ENCODE measurements around the gene FNIP2.

Gene FNIP2

GRCh38 chr4:158809611-158810486, 41.0 kb downstream of the FNIP2 start:
- Histone ChIP-seq H3K4me1 (ENCODE audit: control insufficient read depth, insufficient read depth, low read length) (peaks cover 48% of the 10 kb centered on the region), H3K9ac (ENCODE audit: low read length) (peak overlapping the region; percentile 67), H3K9me3 (ENCODE audit: control insufficient read depth, low read length) (no peaks in the 10 kb centered on the region), H3K4me3 (ENCODE audit: low read length) (peak overlapping the region; percentile 51), H3K36me3 (ENCODE audit: control insufficient read depth, insufficient read depth, low read length, severe bottlenecking) (no peaks in the 10 kb centered on the region), H3K27me3 (replicated peaks; ENCODE audit: control insufficient read depth, insufficient read depth, low read length) (no peaks in the 10 kb centered on the region)
- peak; percentile 62 for DNase-seq (ENCODE audit: low read depth)

- peak overlapping the region; percentile 51 for H3K4me3 ChIP-seq (ENCODE audit: low read length)
- H3K4me1 ChIP-seq (ENCODE audit: control insufficient read depth, insufficient read depth, low read length), result peaks cover 43% of the 10 kb centered on the region
- no peaks in the 10 kb centered on the region for H3K36me3 ChIP-seq (ENCODE audit: control insufficient read depth, insufficient read depth, low read length, severe bottlenecking)
- H3K9me3 ChIP-seq (ENCODE audit: control insufficient read depth, low read length), result no peaks in the 10 kb centered on the region
- peak; percentile 91 for DNase-seq (ENCODE audit: low read depth)
- H3K27me3 ChIP-seq (replicated peaks; ENCODE audit: control insufficient read depth, insufficient read depth, low read length), result no peaks in the 10 kb centered on the region
- peak overlapping the region; percentile 67 for H3K9ac ChIP-seq (ENCODE audit: low read length)
Observed at GRCh38 chr4:158810487-158811215, 41.8 kb downstream of the FNIP2 start.

GRCh38 chr4:158811216-158811540, 42.4 kb downstream of the FNIP2 start:
- peak overlapping the region; percentile 20 for H3K9ac ChIP-seq (ENCODE audit: low read length)
- no peaks in the 10 kb centered on the region for H3K9me3 ChIP-seq (ENCODE audit: control insufficient read depth, low read length)
- DNase-seq (ENCODE audit: low read depth), result no peak
- peaks cover 40% of the 10 kb centered on the region for H3K4me1 ChIP-seq (ENCODE audit: control insufficient read depth, insufficient read depth, low read length)
- H3K27me3 ChIP-seq (replicated peaks; ENCODE audit: control insufficient read depth, insufficient read depth, low read length), result no peaks in the 10 kb centered on the region
- no peaks in the 10 kb centered on the region for H3K36me3 ChIP-seq (ENCODE audit: control insufficient read depth, insufficient read depth, low read length, severe bottlenecking)
- peak overlapping the region; percentile 8 for H3K4me3 ChIP-seq (ENCODE audit: low read length)

GRCh38 chr4:158811704-158812103, 42.9 kb downstream of the FNIP2 start:
- no peaks in the 10 kb centered on the region for H3K36me3 ChIP-seq (ENCODE audit: control insufficient read depth, insufficient read depth, low read length, severe bottlenecking)
- no peaks in the 10 kb centered on the region for H3K27me3 ChIP-seq (replicated peaks; ENCODE audit: control insufficient read depth, insufficient read depth, low read length)
- no peaks in the 10 kb centered on the region for H3K9me3 ChIP-seq (ENCODE audit: control insufficient read depth, low read length)
- peaks cover 40% of the 10 kb centered on the region for H3K4me1 ChIP-seq (ENCODE audit: control insufficient read depth, insufficient read depth, low read length)
- H3K9ac ChIP-seq (ENCODE audit: low read length), result no peak overlapping the region
- no peak overlapping the region for H3K4me3 ChIP-seq (ENCODE audit: low read length)
- DNase-seq (ENCODE audit: low read depth), result no peak

GRCh38 chr4:158812133-158812532, 43.3 kb downstream of the FNIP2 start:
- Histone ChIP-seq H3K4me1 (ENCODE audit: control insufficient read depth, insufficient read depth, low read length) (peaks cover 40% of the 10 kb centered on the region), H3K9ac (ENCODE audit: low read length) (no peak overlapping the region), H3K9me3 (ENCODE audit: control insufficient read depth, low read length) (no peaks in the 10 kb centered on the region), H3K36me3 (ENCODE audit: control insufficient read depth, insufficient read depth, low read length, severe bottlenecking) (no peaks in the 10 kb centered on the region), H3K27me3 (replicated peaks; ENCODE audit: control insufficient read depth, insufficient read depth, low read length) (no peaks in the 10 kb centered on the region), H3K4me3 (ENCODE audit: low read length) (no peak overlapping the region)
- no peak for DNase-seq (ENCODE audit: low read depth)

- H3K4me1 ChIP-seq (ENCODE audit: control insufficient read depth, insufficient read depth, low read length), result peaks cover 40% of the 10 kb centered on the region
- no peak overlapping the region for H3K9ac ChIP-seq (ENCODE audit: low read length)
- no peak overlapping the region for H3K4me3 ChIP-seq (ENCODE audit: low read length)
- no peaks in the 10 kb centered on the region for H3K27me3 ChIP-seq (replicated peaks; ENCODE audit: control insufficient read depth, insufficient read depth, low read length)
- no peaks in the 10 kb centered on the region for H3K36me3 ChIP-seq (ENCODE audit: control insufficient read depth, insufficient read depth, low read length, severe bottlenecking)
- H3K9me3 ChIP-seq (ENCODE audit: control insufficient read depth, low read length), result no peaks in the 10 kb centered on the region
- no peak for DNase-seq (ENCODE audit: low read depth)
Observed at GRCh38 chr4:158812543-158812942, 43.7 kb downstream of the FNIP2 start.

GRCh38 chr4:158813113-158813512, 44.3 kb downstream of the FNIP2 start:
- Histone ChIP-seq H3K9me3 (ENCODE audit: control insufficient read depth, low read length) (no peaks in the 10 kb centered on the region), H3K4me1 (ENCODE audit: control insufficient read depth, insufficient read depth, low read length) (peaks cover 40% of the 10 kb centered on the region), H3K36me3 (ENCODE audit: control insufficient read depth, insufficient read depth, low read length, severe bottlenecking) (no peaks in the 10 kb centered on the region), H3K9ac (ENCODE audit: low read length) (no peak overlapping the region), H3K27me3 (replicated peaks; ENCODE audit: control insufficient read depth, insufficient read depth, low read length) (no peaks in the 10 kb centered on the region), H3K4me3 (ENCODE audit: low read length) (no peak overlapping the region)
- no peak for DNase-seq (ENCODE audit: low read depth)

GRCh38 chr4:158814207-158814606, 45.4 kb downstream of the FNIP2 start:
- Histone ChIP-seq H3K27me3 (replicated peaks; ENCODE audit: control insufficient read depth, insufficient read depth, low read length) (no peaks in the 10 kb centered on the region), H3K4me3 (ENCODE audit: low read length) (no peak overlapping the region), H3K4me1 (ENCODE audit: control insufficient read depth, insufficient read depth, low read length) (peaks cover 43% of the 10 kb centered on the region), H3K36me3 (ENCODE audit: control insufficient read depth, insufficient read depth, low read length, severe bottlenecking) (no peaks in the 10 kb centered on the region), H3K9ac (ENCODE audit: low read length) (no peak overlapping the region), H3K9me3 (ENCODE audit: control insufficient read depth, low read length) (no peaks in the 10 kb centered on the region)
- DNase-seq (ENCODE audit: low read depth), result no peak

- Histone ChIP-seq H3K9me3 (ENCODE audit: control insufficient read depth, low read length) (no peaks in the 10 kb centered on the region), H3K36me3 (ENCODE audit: control insufficient read depth, insufficient read depth, low read length, severe bottlenecking) (no peaks in the 10 kb centered on the region), H3K4me3 (ENCODE audit: low read length) (no peak overlapping the region), H3K27me3 (replicated peaks; ENCODE audit: control insufficient read depth, insufficient read depth, low read length) (no peaks in the 10 kb centered on the region), H3K4me1 (ENCODE audit: control insufficient read depth, insufficient read depth, low read length) (peaks cover 41% of the 10 kb centered on the region), H3K9ac (ENCODE audit: low read length) (no peak overlapping the region)
- DNase-seq (ENCODE audit: low read depth), result peak; percentile 60
Observed at GRCh38 chr4:158814636-158815330, 46.0 kb downstream of the FNIP2 start.

GRCh38 chr4:158816955-158817354, 48.1 kb downstream of the FNIP2 start:
- Histone ChIP-seq H3K27me3 (replicated peaks; ENCODE audit: control insufficient read depth, insufficient read depth, low read length) (no peaks in the 10 kb centered on the region), H3K4me1 (ENCODE audit: control insufficient read depth, insufficient read depth, low read length) (peaks cover 44% of the 10 kb centered on the region)
- DNase-seq (ENCODE audit: low read depth), result no peak

More at GRCh38 chr4:158816955-158817354, 48.1 kb downstream of the FNIP2 start:
- Histone ChIP-seq H3K36me3 (ENCODE audit: control insufficient read depth, insufficient read depth, low read length, severe bottlenecking) (no peaks in the 10 kb centered on the region), H3K4me3 (ENCODE audit: low read length) (no peak overlapping the region), H3K9me3 (ENCODE audit: control insufficient read depth, low read length) (no peaks in the 10 kb centered on the region), H3K9ac (ENCODE audit: low read length) (no peak overlapping the region)
